Measurements from ENCODE around the gene ZXDB.
"Not testable (repeated sequence)": the region's sequence is repeated elsewhere in the genome, so short reads cannot be mapped to it uniquely, and the experiment has no call there.

Gene ZXDB

GRCh38 chrX:57591284-57592159 is at the start of gene ZXDB:
TSS of gene ZXDB (plus strand) at chrX:57592011. CDS start at chrX:57592049, 38 bp downstream.
- peak; percentile 52 for DNase-seq (ENCODE audit: low read depth)
- peak within 1 kb of the TSS; percentile 39 for H3K4me3 ChIP-seq (ENCODE audit: control insufficient read depth, low read depth, low read length)

GRCh38 chrX:57565198-57565597 is 26.6 kb upstream of the ZXDB start:
- TF ChIP-seq CTCF (conservative IDR thresholded peaks at IDR 0.05; ENCODE audit: control insufficient read depth, insufficient read depth, low read depth, low read length) = no peak
- H3K4me3 ChIP-seq (ENCODE audit: control insufficient read depth, low read depth, low read length) = no peak overlapping the region
- no peak for DNase-seq (ENCODE audit: low read depth)

- H3K4me3 ChIP-seq (ENCODE audit: control insufficient read depth, low read depth, low read length) = no peak overlapping the region
- DNase-seq (ENCODE audit: low read depth) = peak; percentile 21
- TF ChIP-seq CTCF (conservative IDR thresholded peaks at IDR 0.05; ENCODE audit: control insufficient read depth, insufficient read depth, low read depth, low read length) = peak; percentile 42
These were observed 18.1 kb upstream of the ZXDB start for GRCh38 chrX:57573754-57574153.

- H3K4me3 ChIP-seq (ENCODE audit: control insufficient read depth, low read depth, low read length); DNase-seq (ENCODE audit: low read depth): not testable (repeated sequence)
- TF ChIP-seq CTCF (conservative IDR thresholded peaks at IDR 0.05; ENCODE audit: control insufficient read depth, insufficient read depth, low read depth, low read length) = peak; percentile 38
These were observed 8.9 kb upstream of the ZXDB start for GRCh38 chrX:57582948-57583347.

- no peak overlapping the region for H3K4me3 ChIP-seq (ENCODE audit: control insufficient read depth, low read depth, low read length)
- no peak for TF ChIP-seq CTCF (conservative IDR thresholded peaks at IDR 0.05; ENCODE audit: control insufficient read depth, insufficient read depth, low read depth, low read length)
- peak; percentile 32 for DNase-seq (ENCODE audit: low read depth)
These were observed 8.3 kb upstream of the ZXDB start for GRCh38 chrX:57583477-57583876.

GRCh38 chrX:57586360-57586759 is 5.5 kb upstream of the ZXDB start:
- H3K4me3 ChIP-seq (ENCODE audit: control insufficient read depth, low read depth, low read length) = no peak overlapping the region
- TF ChIP-seq CTCF (conservative IDR thresholded peaks at IDR 0.05; ENCODE audit: control insufficient read depth, insufficient read depth, low read depth, low read length) = no peak
- DNase-seq (ENCODE audit: low read depth) = no peak

- TF ChIP-seq CTCF (conservative IDR thresholded peaks at IDR 0.05; ENCODE audit: control insufficient read depth, insufficient read depth, low read depth, low read length) = no peak
- DNase-seq (ENCODE audit: low read depth) = no peak
- H3K4me3 ChIP-seq (ENCODE audit: control insufficient read depth, low read depth, low read length) = no peak overlapping the region
These were observed 4.7 kb upstream of the ZXDB start for GRCh38 chrX:57587062-57587461.
